ENCODE measurements around the gene EXD2. TPM values are rescaled to one million over a fixed set of nuclear protein-coding genes. Genes with fewer than 3 reads are reported as not detected.

Gene EXD2
- total and polyA plus RNA-seq, 2 experiments from 2014 or later: 20.3 to 21.4 TPM

DNA sequence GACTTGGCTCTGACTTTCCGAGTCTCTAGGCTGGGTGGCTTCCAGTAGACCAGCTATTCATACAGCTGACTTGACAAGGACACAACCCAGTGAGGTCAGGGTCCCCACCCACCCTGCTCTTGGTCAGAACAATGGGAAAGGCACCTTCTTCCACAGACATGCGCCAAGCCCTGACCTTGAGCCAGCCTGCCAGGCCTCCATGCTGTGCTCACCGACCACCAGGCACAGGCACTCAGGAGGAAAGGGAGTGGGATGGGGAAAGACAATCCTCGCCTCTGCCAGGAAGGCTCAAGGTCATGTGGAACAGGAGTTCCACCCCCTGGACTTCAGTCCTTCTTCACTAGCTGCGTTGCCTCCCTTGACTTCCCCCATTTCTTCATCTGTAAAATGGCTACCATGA lies 100.1 kb downstream of the EXD2 start:
- TF ChIP-seq, protein P1, sequence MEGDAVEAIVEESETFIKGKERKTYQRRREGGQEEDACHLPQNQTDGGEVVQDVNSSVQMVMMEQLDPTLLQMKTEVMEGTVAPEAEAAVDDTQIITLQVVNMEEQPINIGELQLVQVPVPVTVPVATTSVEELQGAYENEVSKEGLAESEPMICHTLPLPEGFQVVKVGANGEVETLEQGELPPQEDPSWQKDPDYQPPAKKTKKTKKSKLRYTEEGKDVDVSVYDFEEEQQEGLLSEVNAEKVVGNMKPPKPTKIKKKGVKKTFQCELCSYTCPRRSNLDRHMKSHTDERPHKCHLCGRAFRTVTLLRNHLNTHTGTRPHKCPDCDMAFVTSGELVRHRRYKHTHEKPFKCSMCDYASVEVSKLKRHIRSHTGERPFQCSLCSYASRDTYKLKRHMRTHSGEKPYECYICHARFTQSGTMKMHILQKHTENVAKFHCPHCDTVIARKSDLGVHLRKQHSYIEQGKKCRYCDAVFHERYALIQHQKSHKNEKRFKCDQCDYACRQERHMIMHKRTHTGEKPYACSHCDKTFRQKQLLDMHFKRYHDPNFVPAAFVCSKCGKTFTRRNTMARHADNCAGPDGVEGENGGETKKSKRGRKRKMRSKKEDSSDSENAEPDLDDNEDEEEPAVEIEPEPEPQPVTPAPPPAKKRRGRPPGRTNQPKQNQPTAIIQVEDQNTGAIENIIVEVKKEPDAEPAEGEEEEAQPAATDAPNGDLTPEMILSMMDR (IDR thresholded peaks at IDR 0.05; ENCODE audit: low read depth, low read length): no peak
- no peaks in the 10 kb centered on the region for H3K27me3 ChIP-seq
- no peaks in the 10 kb centered on the region for H3K9me3 ChIP-seq (ENCODE audit: low read depth)
- no peak overlapping the region for H3K4me3 ChIP-seq
- H3K4me1 ChIP-seq (ENCODE audit: low read depth): no peaks in the 10 kb centered on the region
- no peak overlapping the region for H3K27ac ChIP-seq
- DNase-seq (ENCODE audit: low read depth in 1 of 2, low spot score in 1 of 2): no peak
- H3K36me3 ChIP-seq: no peaks in the 10 kb centered on the region

DNA sequence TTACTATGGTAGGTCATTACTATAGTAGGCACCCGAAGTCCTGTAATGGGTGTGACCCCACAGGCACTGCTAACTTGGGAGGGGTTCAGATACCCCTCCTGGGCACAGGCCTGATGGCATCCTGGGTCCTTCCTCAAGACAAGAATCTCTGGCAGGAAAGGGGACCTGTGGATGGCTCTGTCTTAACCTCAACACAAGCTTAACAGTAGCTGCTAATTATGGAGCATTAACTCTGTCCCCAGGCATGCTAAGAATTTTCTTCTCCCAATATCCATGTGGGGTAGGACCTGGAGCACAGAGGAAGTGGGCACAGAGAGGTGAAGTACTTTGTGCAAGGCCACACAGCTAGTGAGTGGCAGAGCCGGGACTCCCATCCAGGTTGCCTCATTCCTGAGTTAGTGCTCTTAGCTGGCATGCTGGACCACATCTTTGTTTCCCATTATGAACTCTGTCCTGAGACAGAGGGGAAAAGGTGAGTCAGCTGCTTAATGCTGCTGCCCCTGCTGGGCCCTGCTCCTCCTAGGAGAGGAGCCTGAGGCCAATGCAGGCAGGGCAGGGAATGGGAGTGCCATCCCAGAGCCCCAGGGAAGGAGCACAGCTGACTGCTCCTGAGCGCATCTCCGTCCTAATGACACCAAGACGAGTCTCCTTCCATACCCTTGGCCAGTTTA lies 100.7 kb downstream of the EXD2 start:
- H3K9me3 ChIP-seq (ENCODE audit: low read depth): no peaks in the 10 kb centered on the region
- H3K36me3 ChIP-seq: no peaks in the 10 kb centered on the region
- H3K27me3 ChIP-seq: no peaks in the 10 kb centered on the region
- DNase-seq (ENCODE audit: low read depth in 1 of 2, low spot score in 1 of 2): no peak
- H3K4me3 ChIP-seq: no peak overlapping the region
- no peaks in the 10 kb centered on the region for H3K4me1 ChIP-seq (ENCODE audit: low read depth)
- H3K27ac ChIP-seq: no peak overlapping the region
- TF ChIP-seq, protein P1 (IDR thresholded peaks at IDR 0.05; ENCODE audit: low read depth, low read length): no peak

Other genes with a start within 250 kb of the EXD2 start
- gene ACTN1, start 212.2 kb upstream of the EXD2 start, total RNA-seq: 167 and 169 TPM in 2 replicates
- gene ACTN1, start 212.2 kb upstream of the EXD2 start, polyA plus RNA-seq: 171 and 202 TPM in 2 replicates
- 48.7 and 50.0 TPM in 2 replicates for gene DCAF5, start 38.4 kb upstream of the EXD2 start, total RNA-seq
- gene DCAF5, start 38.4 kb upstream of the EXD2 start, polyA plus RNA-seq: 58.2 and 73.3 TPM in 2 replicates
- 5.8 and 15.2 TPM in 2 replicates for gene GALNT16, start 68.7 kb downstream of the EXD2 start, total RNA-seq
- gene GALNT16, start 68.7 kb downstream of the EXD2 start, polyA plus RNA-seq: 3.4 and 7.7 TPM in 2 replicates
- 97.0 and 117 TPM in 2 replicates for gene ERH, start 206.8 kb downstream of the EXD2 start, total RNA-seq
- 296 TPM in 2 replicates for gene ERH, start 206.8 kb downstream of the EXD2 start, polyA plus RNA-seq
- gene SLC39A9, start 207.2 kb downstream of the EXD2 start, total RNA-seq: 36.8 and 38.9 TPM in 2 replicates
- 17.6 and 23.7 TPM in 2 replicates for gene SLC39A9, start 207.2 kb downstream of the EXD2 start, polyA plus RNA-seq

All from cardiac muscle cell (in vitro differentiated cells and primary cell).